AG04450 (cell line): Measurements from ENCODE around the gene TLR10. TPM values are rescaled to one million over a fixed set of nuclear protein-coding genes. Genes with fewer than 3 reads are reported as not detected.
A peak's percentile ranks its signal among the peaks of the same experiment; 100 is the strongest.
"Not testable (repeated sequence)": the region's sequence is repeated elsewhere in the genome, so short reads cannot be mapped to it uniquely, and the experiment has no call there.

Experiments
- CTCF ChIA-PET: fragments of 300-600, 350-600 bp; formaldehyde crosslinking; extraction: SDS; loops from one replicate; lab custom pipeline; 2022; ENCODE audit warnings: antibody characterized with exemption, inconsistent platforms; lab: Charles Lee
- POLR2A ChIA-PET: fragments of 350-600 bp; formaldehyde crosslinking; extraction: SDS; loops from one replicate; lab custom pipeline; 2021; ENCODE audit warnings: antibody characterized with exemption, inconsistent platforms; lab: Yijun Ruan, JAX
- DNase-seq: peaks from one replicate; pipeline ENCODE4 v3.0.0-alpha.2; 2011; ENCODE audit warnings: low read depth, low spot score
- H3K27ac ChIP-seq: one replicate; pipeline ENCODE4 v1.5.1; 2012; ENCODE audit warnings: low read depth, low read length, control low read depth
- H3K27me3 ChIP-seq: one replicate; pipeline ENCODE4 v1.6.0; 2012; ENCODE audit warnings: low read length; ENCODE audit not compliant: control insufficient read depth, insufficient read depth
- H3K4me3 ChIP-seq: 2 replicates; pipeline ENCODE4 v1.5.1; 2011; ENCODE audit warnings: mild to moderate bottlenecking, low read depth, low read length, control low read depth
- H3K9me3 ChIP-seq: 2 replicates; pipeline ENCODE4 v1.5.1; 2012; ENCODE audit warnings: low read length; ENCODE audit not compliant: control insufficient read depth, insufficient read depth
- polyA plus RNA-seq: library from polyadenylated mRNA; depleted of rRNA; stranded (reverse); fragments of >200 nt; gene quantifications from 2 replicates; pipeline ENCODE4 v1.2.3, GENCODE V29; 2011
- TF ChIP-seq, protein P1 (sequence below): IDR thresholded peaks from 2 replicates; pipeline ENCODE4 v1.5.1; 2011; ENCODE audit warnings: low read depth, low read length, control low read depth, inconsistent platforms

The TLR10 gene
- polyA plus RNA-seq, 1 experiment = not detected

GRCh38 chr4:38768968-38769394, 13.8 kb downstream of the TLR10 start:
- Histone ChIP-seq H3K27me3 (peaks cover 4% of the 10 kb centered on the region), H3K4me3 (no peak overlapping the region), H3K27ac (no peak overlapping the region), H3K9me3 (peaks cover 3% of the 10 kb centered on the region; the same call in 1 of the 2 replicates)
- TF ChIP-seq, protein P1, sequence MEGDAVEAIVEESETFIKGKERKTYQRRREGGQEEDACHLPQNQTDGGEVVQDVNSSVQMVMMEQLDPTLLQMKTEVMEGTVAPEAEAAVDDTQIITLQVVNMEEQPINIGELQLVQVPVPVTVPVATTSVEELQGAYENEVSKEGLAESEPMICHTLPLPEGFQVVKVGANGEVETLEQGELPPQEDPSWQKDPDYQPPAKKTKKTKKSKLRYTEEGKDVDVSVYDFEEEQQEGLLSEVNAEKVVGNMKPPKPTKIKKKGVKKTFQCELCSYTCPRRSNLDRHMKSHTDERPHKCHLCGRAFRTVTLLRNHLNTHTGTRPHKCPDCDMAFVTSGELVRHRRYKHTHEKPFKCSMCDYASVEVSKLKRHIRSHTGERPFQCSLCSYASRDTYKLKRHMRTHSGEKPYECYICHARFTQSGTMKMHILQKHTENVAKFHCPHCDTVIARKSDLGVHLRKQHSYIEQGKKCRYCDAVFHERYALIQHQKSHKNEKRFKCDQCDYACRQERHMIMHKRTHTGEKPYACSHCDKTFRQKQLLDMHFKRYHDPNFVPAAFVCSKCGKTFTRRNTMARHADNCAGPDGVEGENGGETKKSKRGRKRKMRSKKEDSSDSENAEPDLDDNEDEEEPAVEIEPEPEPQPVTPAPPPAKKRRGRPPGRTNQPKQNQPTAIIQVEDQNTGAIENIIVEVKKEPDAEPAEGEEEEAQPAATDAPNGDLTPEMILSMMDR = no peak
- ChIA-PET CTCF (interaction anchor here (0.8 to 5.9 kb wide), 6 partner anchors 9 to 367 kb away, joined by 3 to 36 read pairs (median 4); partner anchors contain the start of genes TLR1 and TLR10), POLR2A (no interaction called here)
- DNase-seq = no peak

- DNase-seq, H3K27me3 ChIP-seq, H3K9me3 ChIP-seq, POLR2A ChIA-PET, H3K4me3 ChIP-seq, H3K27ac ChIP-seq: not testable (repeated sequence)
- CTCF ChIA-PET = interaction anchor here (0.9 kb wide), 1 partner anchor 16 kb away, joined by 5 read pairs; the partner anchor contains the start of gene TLR10
Measured at GRCh38 chr4:38766940-38767339, 15.8 kb downstream of the TLR10 start.

- POLR2A ChIA-PET = interaction anchor here (0.7 kb wide), 1 partner anchor 114 kb away, joined by 3 read pairs; no protein-coding TSS in a partner anchor
- DNase-seq = peak; percentile 29
- TF ChIP-seq, protein P1 = no peak
- Histone ChIP-seq H3K27me3 (peaks cover 3% of the 10 kb centered on the region), H3K9me3 (peaks cover 3% of the 10 kb centered on the region; the same call in 1 of the 2 replicates), H3K4me3 (no peak overlapping the region), H3K27ac (no peak overlapping the region)
- CTCF ChIA-PET = interaction anchor here (1.1 to 2.2 kb wide), 3 partner anchors 17 to 91 kb away, joined by 4 to 15 read pairs (median 9); partner anchors contain the start of genes TLR1 and TLR10
Measured at GRCh38 chr4:38765382-38765781, 17.4 kb downstream of the TLR10 start.

DNA sequence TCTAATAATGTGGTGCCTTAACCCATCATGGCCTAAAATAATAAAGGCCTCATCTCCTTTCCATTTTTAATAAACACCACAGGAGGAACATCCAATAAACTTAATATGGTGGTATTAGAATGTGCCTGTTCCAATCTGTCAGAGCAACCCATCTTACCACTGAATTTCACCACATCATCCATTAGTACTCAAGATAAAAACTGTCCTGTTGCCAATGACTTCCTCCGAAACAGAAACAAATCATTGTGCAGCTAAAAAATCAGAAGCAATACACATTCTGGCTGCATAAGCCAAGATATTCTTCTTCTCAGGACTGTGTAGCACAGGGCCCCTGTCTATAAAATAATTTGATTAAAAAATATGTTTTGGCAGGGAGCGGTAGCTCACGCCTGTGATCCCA, 18.5 kb downstream of the TLR10 start:
- POLR2A ChIA-PET = no interaction called here
- CTCF ChIA-PET = interaction anchor here (2.1 to 2.2 kb wide), 2 partner anchors 18 to 40 kb away, joined by 9 to 15 read pairs; partner anchors contain the start of genes TLR1 and TLR10
- Histone ChIP-seq H3K27ac (no peak overlapping the region), H3K4me3 (no peak overlapping the region), H3K27me3 (peaks cover 2% of the 10 kb centered on the region), H3K9me3 (peaks cover 3% of the 10 kb centered on the region; the same call in 1 of the 2 replicates)
- TF ChIP-seq, protein P1 = no peak
- DNase-seq = no peak

GRCh38 chr4:38762560-38762959, 20.2 kb downstream of the TLR10 start:
- no peaks in the 10 kb centered on the region for H3K27me3 ChIP-seq
- no peak for DNase-seq
- H3K4me3 ChIP-seq = no peak overlapping the region
- TF ChIP-seq, protein P1 = no peak
- H3K9me3 ChIP-seq = peaks cover 3% of the 10 kb centered on the region; the same call in 1 of the 2 replicates
- POLR2A ChIA-PET = no interaction called here
- CTCF ChIA-PET = interaction anchor here (1.2 to 5.7 kb wide), 4 partner anchors 21 to 140 kb away, joined by 3 to 89 read pairs (median 27); partner anchors contain the start of genes TLR10 and TLR6
- H3K27ac ChIP-seq = no peak overlapping the region
